Measurements from ENCODE around the gene ADAMTSL3. TPM values are rescaled to one million over a fixed set of nuclear protein-coding genes. Genes with fewer than 3 reads are reported as not detected.

ADAMTSL3 gene
- polyA plus RNA-seq, 1 of the 3 experiments (the other 2 are of a cell fraction): 0.02 TPM

- no peaks in the 10 kb centered on the region for H3F3A ChIP-seq (replicated peaks; ENCODE audit: insufficient read depth)
- no peak overlapping the region for H3K9ac ChIP-seq
- H3K9me3 ChIP-seq: no peaks in the 10 kb centered on the region
- TF ChIP-seq POLR2AphosphoS5 (IDR thresholded peaks at IDR 0.05; ENCODE audit: low read depth, low read length): no peak
- TF ChIP-seq CTCF (IDR thresholded peaks at IDR 0.05): no peak
- TF ChIP-seq ELF1 (IDR thresholded peaks at IDR 0.05): no peak
- TF ChIP-seq EZH2phosphoT487 (IDR thresholded peaks at IDR 0.05; ENCODE audit: borderline replicate concordance, low read depth): no peak
- no peak for TF ChIP-seq PBX3 (IDR thresholded peaks at IDR 0.05)
- TF ChIP-seq FOSL2 (IDR thresholded peaks at IDR 0.05; ENCODE audit: borderline replicate concordance, low read depth): no peak
- TF ChIP-seq RXRA (IDR thresholded peaks at IDR 0.05; ENCODE audit: borderline replicate concordance, low read depth): no peak
- no peak for TF ChIP-seq RFX5 (IDR thresholded peaks at IDR 0.05; ENCODE audit: low read length)
- no peak overlapping the region for H3K4me3 ChIP-seq (ENCODE audit: low read depth in 2 of 2, low read length in 1 of 2)
- H3K79me2 ChIP-seq (ENCODE audit: insufficient read depth): no peaks in the 10 kb centered on the region
- H3K4me1 ChIP-seq (ENCODE audit: control insufficient read depth in 1 of 2, insufficient read depth in 2 of 2, low read depth in 1 of 2, low read length in 1 of 2): no peaks in the 10 kb centered on the region
- CTCF ChIA-PET: no interaction called here
- 9% methylated on average over 2 of the region's 2 CpGs for WGBS (ENCODE audit: low lambda C conversion rate)
- H3K27ac ChIP-seq (ENCODE audit: low read depth in 2 of 2, low read length in 1 of 2): no peak overlapping the region
- no peaks in the 10 kb centered on the region for H3K27me3 ChIP-seq (ENCODE audit: insufficient read depth)
- no peak for DNase-seq
- no peaks in the 10 kb centered on the region for H3K36me3 ChIP-seq (replicated peaks in 1 of 2; ENCODE audit: control insufficient read depth in 1 of 2, insufficient read depth in 2 of 2, low read length in 1 of 2)
- no peaks in the 10 kb centered on the region for H4K20me1 ChIP-seq (ENCODE audit: insufficient read depth)
- H3K9me2 ChIP-seq: no peaks in the 10 kb centered on the region
- POLR2A ChIA-PET: no interaction called here
- no peak overlapping the region for H2AFZ ChIP-seq (ENCODE audit: low read depth)
- no peak overlapping the region for H3K4me2 ChIP-seq
These were observed 245.7 kb downstream of the ADAMTSL3 start for GRCh38 chr15:83899670-83900069.

- Histone ChIP-seq H3K36me3 (replicated peaks in 1 of 2; ENCODE audit: control insufficient read depth in 1 of 2, insufficient read depth in 2 of 2, low read length in 1 of 2) (no peaks in the 10 kb centered on the region), H3K9me2 (no peaks in the 10 kb centered on the region), H3F3A (replicated peaks; ENCODE audit: insufficient read depth) (no peaks in the 10 kb centered on the region), H3K4me3 (ENCODE audit: low read depth in 2 of 2, low read length in 1 of 2) (no peak overlapping the region), H2AFZ (ENCODE audit: low read depth) (no peak overlapping the region), H3K79me2 (ENCODE audit: insufficient read depth) (no peaks in the 10 kb centered on the region), H3K9ac (no peak overlapping the region), H3K9me3 (no peaks in the 10 kb centered on the region), H3K27ac (ENCODE audit: low read depth in 2 of 2, low read length in 1 of 2) (no peak overlapping the region), H3K4me1 (ENCODE audit: control insufficient read depth in 1 of 2, insufficient read depth in 2 of 2, low read depth in 1 of 2, low read length in 1 of 2) (no peaks in the 10 kb centered on the region), H4K20me1 (ENCODE audit: insufficient read depth) (no peaks in the 10 kb centered on the region), H3K27me3 (ENCODE audit: insufficient read depth) (no peaks in the 10 kb centered on the region), H3K4me2 (no peak overlapping the region)
- ChIA-PET CTCF (no interaction called here), POLR2A (no interaction called here)
- WGBS (ENCODE audit: low lambda C conversion rate): 13% methylated on average over 11 of the region's 11 CpGs
- TF ChIP-seq ZBTB33 (IDR thresholded peaks at IDR 0.05; ENCODE audit: borderline replicate concordance, low read depth) (no peak), REST (IDR thresholded peaks at IDR 0.05; ENCODE audit: low read depth, low read length) (no peak), RCOR1 (IDR thresholded peaks at IDR 0.05; ENCODE audit: low read length) (no peak), POLR2AphosphoS5 (IDR thresholded peaks at IDR 0.05; ENCODE audit: low read depth, low read length) (no peak), MXI1 (IDR thresholded peaks at IDR 0.05; ENCODE audit: low read depth, low read length) (no peak), IRF3 (IDR thresholded peaks at IDR 0.05; ENCODE audit: low read depth, low read length) (no peak), JUND (IDR thresholded peaks at IDR 0.05) (no peak)
- DNase-seq: no peak
These were observed 250.5 kb downstream of the ADAMTSL3 start for GRCh38 chr15:83904107-83905040.

Measured in SK-N-SH (cell line).